ENCODE data around the gene DIP2C.

DNA sequence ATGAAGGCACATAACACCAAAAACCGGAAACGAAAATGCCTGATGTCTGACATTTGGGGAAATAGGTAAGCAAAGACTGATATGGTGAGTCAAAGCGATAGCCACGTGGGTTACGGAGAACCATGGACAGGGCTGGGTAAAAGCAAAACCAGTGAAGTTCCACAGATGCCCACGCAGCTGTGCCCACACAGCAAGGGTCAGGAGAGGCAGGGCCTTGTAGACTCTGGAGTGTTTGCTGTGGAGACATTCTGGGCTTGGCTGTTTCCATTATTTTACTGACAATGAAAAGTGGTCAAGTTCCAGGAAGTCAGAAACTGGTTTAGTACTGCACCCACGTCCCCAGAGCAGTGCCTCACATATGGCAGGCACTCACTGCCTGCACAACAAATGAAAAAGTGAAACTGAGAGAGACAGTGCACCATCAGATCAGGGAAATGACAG is 405.5 kb downstream of the DIP2C start:
- TF ChIP-seq CTCF (IDR thresholded peaks at IDR 0.05) (no peak), POLR2A (IDR thresholded peaks at IDR 0.05) (no peak)
